ENCODE results near the gene ZDHHC5. TPM values are rescaled to one million over a fixed set of nuclear protein-coding genes. Genes with fewer than 3 reads are reported as not detected.

Gene ZDHHC5
- total and polyA plus RNA-seq, 2 of the 13 experiments (the other 11 are each of a cell fraction or from before 2014, with no cell fraction given): 26.6 to 34.0 TPM

- TF ChIP-seq, protein P1, sequence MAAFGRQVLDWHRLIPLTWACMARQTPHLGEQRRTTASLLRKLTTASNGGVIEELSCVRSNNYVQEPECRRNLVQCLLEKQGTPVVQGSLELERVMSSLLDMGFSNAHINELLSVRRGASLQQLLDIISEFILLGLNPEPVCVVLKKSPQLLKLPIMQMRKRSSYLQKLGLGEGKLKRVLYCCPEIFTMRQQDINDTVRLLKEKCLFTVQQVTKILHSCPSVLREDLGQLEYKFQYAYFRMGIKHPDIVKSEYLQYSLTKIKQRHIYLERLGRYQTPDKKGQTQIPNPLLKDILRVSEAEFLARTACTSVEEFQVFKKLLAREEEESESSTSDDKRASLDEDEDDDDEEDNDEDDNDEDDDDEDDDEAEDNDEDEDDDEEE (CRISPR knock-in tag; IDR thresholded peaks at IDR 0.05): 0 out of 2 replicates have a peak, but pooled peaks have one; percentile 32
- no peak for TF ChIP-seq TBL1XR1 (IDR thresholded peaks at IDR 0.05; ENCODE audit: borderline replicate concordance, low read length, partially characterized antibody)
- TF ChIP-seq ATF2 (CRISPR knock-in tag; IDR thresholded peaks at IDR 0.05): no peak
- TF ChIP-seq KAT2B (IDR thresholded peaks at IDR 0.05; ENCODE audit: borderline replicate concordance, low read depth, low read length): no peak
- peak; percentile 19 for TF ChIP-seq TEAD3 (CRISPR knock-in tag; optimal IDR thresholded peaks at IDR 0.05; ENCODE audit: borderline replicate concordance)
- TF ChIP-seq EEA1 (CRISPR knock-in tag; IDR thresholded peaks at IDR 0.05; ENCODE audit: borderline replicate concordance): no peak
- 0 out of 2 replicates have a peak, but pooled peaks have one; percentile 26 for TF ChIP-seq KMT2B (CRISPR knock-in tag; IDR thresholded peaks at IDR 0.05)
- no peak for TF ChIP-seq ZC3H13 (CRISPR knock-in tag; IDR thresholded peaks at IDR 0.05)
- no peak for TF ChIP-seq SOX6 (IDR thresholded peaks at IDR 0.05)
- 0 out of 2 replicates have a peak, but pooled peaks have one; percentile 19 for TF ChIP-seq SOX6 (CRISPR knock-in tag; IDR thresholded peaks at IDR 0.05)
- TF ChIP-seq, protein P2, sequence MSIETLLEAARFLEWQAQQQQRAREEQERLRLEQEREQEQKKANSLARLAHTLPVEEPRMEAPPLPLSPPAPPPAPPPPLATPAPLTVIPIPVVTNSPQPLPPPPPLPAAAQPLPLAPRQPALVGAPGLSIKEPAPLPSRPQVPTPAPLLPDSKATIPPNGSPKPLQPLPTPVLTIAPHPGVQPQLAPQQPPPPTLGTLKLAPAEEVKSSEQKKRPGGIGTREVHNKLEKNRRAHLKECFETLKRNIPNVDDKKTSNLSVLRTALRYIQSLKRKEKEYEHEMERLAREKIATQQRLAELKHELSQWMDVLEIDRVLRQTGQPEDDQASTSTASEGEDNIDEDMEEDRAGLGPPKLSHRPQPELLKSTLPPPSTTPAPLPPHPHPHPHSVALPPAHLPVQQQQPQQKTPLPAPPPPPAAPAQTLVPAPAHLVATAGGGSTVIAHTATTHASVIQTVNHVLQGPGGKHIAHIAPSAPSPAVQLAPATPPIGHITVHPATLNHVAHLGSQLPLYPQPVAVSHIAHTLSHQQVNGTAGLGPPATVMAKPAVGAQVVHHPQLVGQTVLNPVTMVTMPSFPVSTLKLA (IDR thresholded peaks at IDR 0.05): no peak
- TF ChIP-seq, protein P3, sequence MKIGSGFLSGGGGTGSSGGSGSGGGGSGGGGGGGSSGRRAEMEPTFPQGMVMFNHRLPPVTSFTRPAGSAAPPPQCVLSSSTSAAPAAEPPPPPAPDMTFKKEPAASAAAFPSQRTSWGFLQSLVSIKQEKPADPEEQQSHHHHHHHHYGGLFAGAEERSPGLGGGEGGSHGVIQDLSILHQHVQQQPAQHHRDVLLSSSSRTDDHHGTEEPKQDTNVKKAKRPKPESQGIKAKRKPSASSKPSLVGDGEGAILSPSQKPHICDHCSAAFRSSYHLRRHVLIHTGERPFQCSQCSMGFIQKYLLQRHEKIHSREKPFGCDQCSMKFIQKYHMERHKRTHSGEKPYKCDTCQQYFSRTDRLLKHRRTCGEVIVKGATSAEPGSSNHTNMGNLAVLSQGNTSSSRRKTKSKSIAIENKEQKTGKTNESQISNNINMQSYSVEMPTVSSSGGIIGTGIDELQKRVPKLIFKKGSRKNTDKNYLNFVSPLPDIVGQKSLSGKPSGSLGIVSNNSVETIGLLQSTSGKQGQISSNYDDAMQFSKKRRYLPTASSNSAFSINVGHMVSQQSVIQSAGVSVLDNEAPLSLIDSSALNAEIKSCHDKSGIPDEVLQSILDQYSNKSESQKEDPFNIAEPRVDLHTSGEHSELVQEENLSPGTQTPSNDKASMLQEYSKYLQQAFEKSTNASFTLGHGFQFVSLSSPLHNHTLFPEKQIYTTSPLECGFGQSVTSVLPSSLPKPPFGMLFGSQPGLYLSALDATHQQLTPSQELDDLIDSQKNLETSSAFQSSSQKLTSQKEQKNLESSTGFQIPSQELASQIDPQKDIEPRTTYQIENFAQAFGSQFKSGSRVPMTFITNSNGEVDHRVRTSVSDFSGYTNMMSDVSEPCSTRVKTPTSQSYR (CRISPR knock-in tag; IDR thresholded peaks at IDR 0.05; ENCODE audit: borderline replicate concordance): no peak
- no peak for TF ChIP-seq REL (CRISPR knock-in tag; conservative IDR thresholded peaks at IDR 0.05)
- TF ChIP-seq ZNF629 (CRISPR knock-in tag; conservative IDR thresholded peaks at IDR 0.05): peak; percentile 85
- TF ChIP-seq, protein P4, sequence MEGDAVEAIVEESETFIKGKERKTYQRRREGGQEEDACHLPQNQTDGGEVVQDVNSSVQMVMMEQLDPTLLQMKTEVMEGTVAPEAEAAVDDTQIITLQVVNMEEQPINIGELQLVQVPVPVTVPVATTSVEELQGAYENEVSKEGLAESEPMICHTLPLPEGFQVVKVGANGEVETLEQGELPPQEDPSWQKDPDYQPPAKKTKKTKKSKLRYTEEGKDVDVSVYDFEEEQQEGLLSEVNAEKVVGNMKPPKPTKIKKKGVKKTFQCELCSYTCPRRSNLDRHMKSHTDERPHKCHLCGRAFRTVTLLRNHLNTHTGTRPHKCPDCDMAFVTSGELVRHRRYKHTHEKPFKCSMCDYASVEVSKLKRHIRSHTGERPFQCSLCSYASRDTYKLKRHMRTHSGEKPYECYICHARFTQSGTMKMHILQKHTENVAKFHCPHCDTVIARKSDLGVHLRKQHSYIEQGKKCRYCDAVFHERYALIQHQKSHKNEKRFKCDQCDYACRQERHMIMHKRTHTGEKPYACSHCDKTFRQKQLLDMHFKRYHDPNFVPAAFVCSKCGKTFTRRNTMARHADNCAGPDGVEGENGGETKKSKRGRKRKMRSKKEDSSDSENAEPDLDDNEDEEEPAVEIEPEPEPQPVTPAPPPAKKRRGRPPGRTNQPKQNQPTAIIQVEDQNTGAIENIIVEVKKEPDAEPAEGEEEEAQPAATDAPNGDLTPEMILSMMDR (CRISPR knock-in tag; IDR thresholded peaks at IDR 0.05): peak; percentile 72
- no peak for TF ChIP-seq KMT2A (CRISPR knock-in tag; IDR thresholded peaks at IDR 0.05)
- TF ChIP-seq SMC3 (IDR thresholded peaks at IDR 0.05; ENCODE audit: low read length): peak; percentile 70
- TF ChIP-seq STAG1 (CRISPR knock-in tag; IDR thresholded peaks at IDR 0.05): peak; percentile 71
- no peak for TF ChIP-seq PHF21A (CRISPR knock-in tag; IDR thresholded peaks at IDR 0.05)
Measured at GRCh38 chr11:57641011-57641807, 26.7 kb upstream of the ZDHHC5 start (continued).
